Bladder microvascular endothelial cell (primary cell): ENCODE measurements around the gene PLAC8L1. TPM values are rescaled to one million over a fixed set of nuclear protein-coding genes. Genes with fewer than 3 reads are reported as not detected.

Source experiments
- total RNA-seq: library from RNA; depleted of rRNA; stranded (reverse); fragments of >200 nt; gene quantifications from 2 replicates; pipeline ENCODE4 v1.2.3, GENCODE V29; 2014

Gene PLAC8L1, protein sequence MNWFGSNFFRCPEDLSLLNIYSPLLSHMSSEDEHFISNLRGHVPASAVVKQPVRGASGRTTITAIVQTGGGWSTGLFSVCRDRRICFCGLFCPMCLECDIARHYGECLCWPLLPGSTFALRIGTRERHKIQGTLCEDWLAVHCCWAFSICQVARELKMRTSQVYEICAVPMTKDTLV
- not detected in 2 replicates for total RNA-seq

GRCh38 chr5:146105477-146105876 is at the start of gene PLAC8L1:
PLAC8L1 (minus strand) TSS chr5:146105577; CDS start chr5:146104311, 1,266 bp downstream.

Other genes with a start within 250 kb of the PLAC8L1 start
- not detected in 2 replicates for gene GRXCR2, start 232.6 kb downstream of the PLAC8L1 start, total RNA-seq
- gene SH3RF2, start 169.0 kb downstream of the PLAC8L1 start, total RNA-seq = 0.16 and 0.88 TPM in 2 replicates
- 79.0 and 146 TPM in 2 replicates for gene LARS1, start 77.1 kb upstream of the PLAC8L1 start, total RNA-seq
- gene RBM27, start 98.0 kb upstream of the PLAC8L1 start, total RNA-seq = 15.1 and 38.1 TPM in 2 replicates
- gene POU4F3, start 233.3 kb upstream of the PLAC8L1 start, total RNA-seq = under 0.01 and 0.06 TPM in 2 replicates